Endothelial cell of umbilical vein (primary cell): ENCODE measurements around the gene OST4. TPM values are rescaled to one million over a fixed set of nuclear protein-coding genes. Genes with fewer than 3 reads are reported as not detected.

ENCODE experiments used
- BruUV-seq: library from RNA; stranded (reverse); fragments of 400-500 nt; replicated peaks from 2 replicates; lab custom pipeline; 2021; lab: Mats Ljungman, UMichigan
- CTCF ChIA-PET: fragments of 300-600, 350-600 bp; sonication (Branson Sonifier 250); formaldehyde crosslinking; loops from one replicate; lab custom pipeline; 2021; ENCODE audit warnings: antibody characterized with exemption, inconsistent platforms; lab: Charles Lee
- POLR2A ChIA-PET: fragments of 300-600, 350-600 bp; sonication (Branson Sonifier 250); formaldehyde crosslinking; loops from one replicate; lab custom pipeline; 2021; ENCODE audit warnings: antibody characterized with exemption, inconsistent platforms; lab: Charles Lee
- DNase-seq: peaks from one replicate; pipeline ENCODE4 v3.0.0-alpha.2; 2011; ENCODE audit warnings: low read depth, low spot score
- FAIRE-seq: peaks from 2 replicates; lab custom pipeline; 2011; peaks lifted over from hg19 to GRCh38; lab: Jason Lieb, UNC
- H2AFZ ChIP-seq: 2 replicates; pipeline ENCODE4 v1.6.0; 2012; ENCODE audit warnings: low read depth, low read length, control low read depth, inconsistent platforms
- H3K27ac ChIP-seq: 2 replicates; pipeline ENCODE4 v1.5.1; 2011; ENCODE audit warnings: low read depth, mild to moderate bottlenecking, control low read depth, low read length, moderate library complexity; ENCODE audit not compliant: insufficient read depth
- H3K27me3 ChIP-seq, 2 experiments: 2 replicates each; pipeline versions ENCODE4 v1.6.0 to v1.6.1; 2011; ENCODE audit warnings: low read length in 2 of 2, mixed read lengths in 1 of 2; ENCODE audit not compliant: control insufficient read depth in 2 of 2, insufficient read depth in 2 of 2
- H3K36me3 ChIP-seq, 2 experiments: 2 replicates in 1 of 2; 3 replicates in 1 of 2; pipeline ENCODE4 v1.5.1; 2011; ENCODE audit warnings: low read length in 2 of 2, mild to moderate bottlenecking in 1 of 2, moderate library complexity in 1 of 2; ENCODE audit not compliant: control insufficient read depth in 2 of 2, insufficient read depth in 2 of 2; ENCODE audit errors: extremely low read depth in 1 of 2
- H3K4me1 ChIP-seq: 3 replicates; pipeline ENCODE4 v1.5.1; 2011; ENCODE audit warnings: mild to moderate bottlenecking, low read length; ENCODE audit not compliant: control insufficient read depth, insufficient read depth; ENCODE audit errors: extremely low read depth
- H3K4me2 ChIP-seq: 2 replicates; pipeline ENCODE4 v1.6.1; 2011; ENCODE audit warnings: low read length, control low read depth, mixed read lengths; ENCODE audit not compliant: insufficient read depth
- H3K4me3 ChIP-seq, 3 experiments: fragments of 200-600 bp in 1 of 3; sonication (generic), shearing (Covaris generic) in 1 of 3; replicated peaks in 1 of 3; 2 replicates each; pipeline ENCODE4 v1.5.1; 2011 to 2016; ENCODE audit warnings: control low read depth in 3 of 3, low read length in 3 of 3, mild to moderate bottlenecking in 2 of 3, inconsistent platforms in 1 of 3, low read depth in 1 of 3, moderate library complexity in 1 of 3; ENCODE audit not compliant: insufficient read depth in 1 of 3
- H3K79me2 ChIP-seq: 2 replicates; pipeline ENCODE4 v1.6.0; 2012; ENCODE audit warnings: low read length, inconsistent platforms; ENCODE audit not compliant: control insufficient read depth, insufficient read depth
- H3K9ac ChIP-seq: replicated peaks from 2 replicates; pipeline ENCODE3; 2011; ENCODE audit warnings: low read length, control low read depth; ENCODE audit not compliant: insufficient read depth; ENCODE audit errors: extremely low read depth
- H3K9me1 ChIP-seq: replicated peaks from 3 replicates; pipeline ENCODE4 v1.6.0; 2011; ENCODE audit warnings: mild to moderate bottlenecking, low read length; ENCODE audit not compliant: control insufficient read depth, insufficient read depth; ENCODE audit errors: extremely low read depth
- H3K9me3 ChIP-seq: replicated peaks from 2 replicates; pipeline ENCODE4 v1.5.1; 2012; ENCODE audit warnings: low read length, inconsistent platforms; ENCODE audit not compliant: control insufficient read depth, insufficient read depth
- H4K20me1 ChIP-seq: replicated peaks from 2 replicates; pipeline ENCODE3; 2011; ENCODE audit warnings: mild to moderate bottlenecking, low read length; ENCODE audit not compliant: control insufficient read depth, insufficient read depth; ENCODE audit errors: extremely low read depth
- EZH2 ChIP-seq: IDR thresholded peaks from 2 replicates; pipeline ENCODE4 v1.6.1; 2012; ENCODE audit warnings: borderline replicate concordance, low read depth, mild to moderate bottlenecking, moderate library complexity, low read length, inconsistent platforms; ENCODE audit not compliant: severe bottlenecking
- FOS ChIP-seq: IDR thresholded peaks from 2 replicates; pipeline ENCODE4 v1.6.1; 2011; ENCODE audit warnings: mild to moderate bottlenecking, low read length, moderate library complexity, borderline replicate concordance; ENCODE audit not compliant: insufficient read depth
- GATA2 ChIP-seq: IDR thresholded peaks from 2 replicates; pipeline ENCODE4 v1.7.0; 2011; ENCODE audit warnings: low read depth, mild to moderate bottlenecking, moderate library complexity, mixed read lengths, low read length; ENCODE audit not compliant: insufficient read length, insufficient read depth
- JUN ChIP-seq: IDR thresholded peaks from 2 replicates; pipeline ENCODE4 v1.6.1; 2011; ENCODE audit warnings: borderline replicate concordance, low read depth; ENCODE audit not compliant: insufficient read length, insufficient read depth
- MYC ChIP-seq: IDR thresholded peaks from one replicate; pipeline ENCODE4 v1.6.1; 2011; ENCODE audit warnings: mild to moderate bottlenecking, low read depth, low read length
- POLR2A ChIP-seq: IDR thresholded peaks from 2 replicates; pipeline ENCODE4 v1.6.1; 2012; ENCODE audit warnings: low read depth, mild to moderate bottlenecking, control low read depth, low read length
- POLR2AphosphoS5 ChIP-seq: IDR thresholded peaks from 2 replicates; pipeline ENCODE4 v1.6.1; 2012; ENCODE audit warnings: low read depth, mild to moderate bottlenecking, control low read depth, low read length, moderate library complexity; ENCODE audit not compliant: insufficient read depth
- dilution Hi-C: fragments of 300-500 bp; cut with MboI; formaldehyde crosslinking; loops from one replicate; pipeline ENCODE4 v1.15.0; 2019; ENCODE audit warnings: low sequenced_read_pairs; ENCODE audit not compliant: extremely low pct_ligation_motif_present
- intact Hi-C: fragments of 100-400 bp; cut with micrococcal nuclease; formaldehyde crosslinking; loops from one replicate; pipeline ENCODE4 v1.10.0; 2022
- polyA plus RNA-seq, 4 experiments: library from polyadenylated mRNA; depleted of rRNA in 3 of 4; stranded (reverse) in 3 of 4; unstranded in 1 of 4; fragments of >200 nt; gene quantifications; 2 replicates each; pipeline versions ENCODE4 v1.2.1 to v1.2.3, GENCODE V29; 2011 to 2012; ENCODE audit warnings: missing spikeins in 1 of 4
- total RNA-seq: library from RNA; stranded (reverse); gene quantifications from 2 replicates; pipeline ENCODE4 v1.2.3, GENCODE V29; 2021
- TF ChIP-seq, protein P1 (sequence below): IDR thresholded peaks from 2 replicates; pipeline ENCODE4 v1.6.1; 2011; ENCODE audit not compliant: insufficient read depth, insufficient read length
- TF ChIP-seq, protein P2 (sequence below), 2 donors: IDR thresholded peaks; 1 replicate in 1 of 2; 2 replicates in 1 of 2; pipeline ENCODE4 v1.5.1; 2011; ENCODE audit warnings: low read length in 2 of 2, mild to moderate bottlenecking in 2 of 2, moderate library complexity in 2 of 2, control low read depth in 1 of 2, inconsistent platforms in 1 of 2, low read depth in 1 of 2; ENCODE audit not compliant: insufficient read depth in 1 of 2; ENCODE audit errors: extremely low read depth in 1 of 2

The OST4 gene
- total and polyA plus RNA-seq, 2 donors (not counting 3 experiments of a cell fraction or from before 2014, with no cell fraction given), result 415 to 1,189 TPM

DNA sequence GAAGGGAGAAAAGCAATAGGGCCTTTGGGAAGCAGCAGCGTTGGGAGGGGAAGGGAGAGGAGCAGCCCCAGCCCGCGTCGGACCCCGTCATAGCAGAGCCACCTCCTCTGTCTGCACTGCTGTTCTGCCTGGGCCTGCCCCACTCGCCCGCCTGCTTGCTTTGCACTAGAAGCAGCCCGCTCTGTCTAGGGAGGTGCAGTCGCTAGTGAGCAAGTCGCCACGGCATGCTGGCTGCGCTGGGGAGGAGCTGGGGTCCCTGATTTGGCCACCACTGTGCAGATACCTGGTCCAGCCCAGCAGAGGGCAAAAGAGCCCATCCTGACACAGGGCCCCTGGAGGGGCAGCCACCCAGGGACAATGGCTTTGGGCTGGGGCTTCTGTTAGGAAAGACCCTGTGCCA, 46.6 kb downstream of the OST4 start:
- FAIRE-seq (no peak), DNase-seq (no peak)
- BruUV-seq, result no TSS peak
- peaks cover 0 to 10% of the 10 kb centered on the region in 2 experiments for H3K36me3 ChIP-seq
- no peak overlapping the region for H2AFZ ChIP-seq
- no peaks in the 10 kb centered on the region for H3K9me3 ChIP-seq
- H3K9me1 ChIP-seq, result no peaks in the 10 kb centered on the region
- no peak overlapping the region for H3K9ac ChIP-seq
- H3K79me2 ChIP-seq, result no peaks in the 10 kb centered on the region
- TF ChIP-seq, protein P1, sequence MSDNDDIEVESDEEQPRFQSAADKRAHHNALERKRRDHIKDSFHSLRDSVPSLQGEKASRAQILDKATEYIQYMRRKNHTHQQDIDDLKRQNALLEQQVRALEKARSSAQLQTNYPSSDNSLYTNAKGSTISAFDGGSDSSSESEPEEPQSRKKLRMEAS, result no peak
- TF ChIP-seq GATA2, result no peak
- TF ChIP-seq MYC, result no peak
- no peaks in the 10 kb centered on the region for H4K20me1 ChIP-seq
- ChIA-PET POLR2A (no interaction called here), CTCF (interaction anchor here (0.7 to 2.7 kb wide), 7 partner anchors 27 to 275 kb away, joined by 3 to 19 read pairs (median 4); partner anchors contain the start of gene AGBL5)
- dilution Hi-C loops (no loop called here), intact Hi-C loops (no loop called here)
- no peaks in the 10 kb centered on the region for H3K27me3 ChIP-seq
- H3K27ac ChIP-seq, result no peak overlapping the region
- H3K4me2 ChIP-seq, result no peak overlapping the region
- H3K4me3 ChIP-seq, result no peak overlapping the region
- peaks cover 5% of the 10 kb centered on the region for H3K4me1 ChIP-seq

DNA sequence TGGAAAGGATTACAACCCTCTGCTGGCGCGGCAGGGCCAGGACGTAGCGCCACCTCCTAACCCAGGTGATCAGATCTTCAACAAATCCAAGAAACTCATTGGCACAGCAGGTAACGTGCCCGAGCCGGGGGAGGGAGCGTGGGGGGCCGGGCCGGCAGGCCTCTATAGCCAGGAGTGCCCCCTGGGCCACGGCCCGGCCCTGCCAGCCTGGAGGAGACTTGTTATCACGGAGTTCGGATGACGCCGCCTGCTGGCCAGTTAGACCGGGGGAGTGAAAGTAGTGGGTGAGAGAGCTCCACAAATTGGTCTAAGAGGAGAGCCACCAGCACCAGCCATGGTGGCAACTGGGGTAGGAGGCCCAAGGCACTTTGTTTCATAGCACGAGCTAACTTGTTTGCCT, 47.3 kb downstream of the OST4 start:
- CTCF ChIA-PET, result interaction anchor here (0.9 to 2.7 kb wide), 6 partner anchors 27 to 178 kb away, joined by 3 to 19 read pairs (median 4); partner anchors contain the start of gene AGBL5
- BruUV-seq, result no TSS peak
- no peak overlapping the region for H2AFZ ChIP-seq
- H3K36me3 ChIP-seq, result peaks cover 0 to 10% of the 10 kb centered on the region in 2 experiments
- H3K27me3 ChIP-seq, result no peaks in the 10 kb centered on the region
- intact Hi-C loops (no loop called here), dilution Hi-C loops (no loop called here)
- H4K20me1 ChIP-seq, result no peaks in the 10 kb centered on the region
- peaks cover 4% of the 10 kb centered on the region for H3K4me1 ChIP-seq
- no peaks in the 10 kb centered on the region for H3K79me2 ChIP-seq
- no peak overlapping the region for H3K27ac ChIP-seq
- no peak for TF ChIP-seq POLR2A
- no peak for TF ChIP-seq FOS
- no peak for TF ChIP-seq GATA2
- TF ChIP-seq EZH2, result no peak
- TF ChIP-seq, protein P2, sequence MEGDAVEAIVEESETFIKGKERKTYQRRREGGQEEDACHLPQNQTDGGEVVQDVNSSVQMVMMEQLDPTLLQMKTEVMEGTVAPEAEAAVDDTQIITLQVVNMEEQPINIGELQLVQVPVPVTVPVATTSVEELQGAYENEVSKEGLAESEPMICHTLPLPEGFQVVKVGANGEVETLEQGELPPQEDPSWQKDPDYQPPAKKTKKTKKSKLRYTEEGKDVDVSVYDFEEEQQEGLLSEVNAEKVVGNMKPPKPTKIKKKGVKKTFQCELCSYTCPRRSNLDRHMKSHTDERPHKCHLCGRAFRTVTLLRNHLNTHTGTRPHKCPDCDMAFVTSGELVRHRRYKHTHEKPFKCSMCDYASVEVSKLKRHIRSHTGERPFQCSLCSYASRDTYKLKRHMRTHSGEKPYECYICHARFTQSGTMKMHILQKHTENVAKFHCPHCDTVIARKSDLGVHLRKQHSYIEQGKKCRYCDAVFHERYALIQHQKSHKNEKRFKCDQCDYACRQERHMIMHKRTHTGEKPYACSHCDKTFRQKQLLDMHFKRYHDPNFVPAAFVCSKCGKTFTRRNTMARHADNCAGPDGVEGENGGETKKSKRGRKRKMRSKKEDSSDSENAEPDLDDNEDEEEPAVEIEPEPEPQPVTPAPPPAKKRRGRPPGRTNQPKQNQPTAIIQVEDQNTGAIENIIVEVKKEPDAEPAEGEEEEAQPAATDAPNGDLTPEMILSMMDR (IDR thresholded peaks at IDR 0.05; ENCODE audit: extremely low read depth in 1 of 2, insufficient read depth in 1 of 2, low read depth in 1 of 2, low read length in 2 of 2), result no peak
- no peak for TF ChIP-seq JUN
- TF ChIP-seq MYC, result no peak
- no peak for TF ChIP-seq POLR2AphosphoS5
- TF ChIP-seq, protein P1, result no peak
- no peaks in the 10 kb centered on the region for H3K9me3 ChIP-seq
- POLR2A ChIA-PET, result no interaction called here
- FAIRE-seq (no peak), DNase-seq (no peak)
- H3K4me3 ChIP-seq, result no peak overlapping the region
- no peak overlapping the region for H3K4me2 ChIP-seq
- no peak overlapping the region for H3K9ac ChIP-seq
- H3K9me1 ChIP-seq, result no peaks in the 10 kb centered on the region
